Rectal smooth muscle tissue (tissue), 1 donor: ENCODE data around the gene RPRD1A.
"Not testable (repeated sequence)": the region's sequence is repeated elsewhere in the genome, so short reads cannot be mapped to it uniquely, and the experiment has no call there.

Source experiments
- H3K27ac ChIP-seq: one replicate; pipeline ENCODE4 v1.7.0; 2013; ENCODE audit warnings: low read depth, low read length, inconsistent platforms
- H3K27me3 ChIP-seq: one replicate; pipeline ENCODE4 v1.7.0; 2013; ENCODE audit warnings: low read length; ENCODE audit not compliant: control insufficient read depth, insufficient read depth
- H3K36me3 ChIP-seq: one replicate; pipeline ENCODE4 v1.7.0; 2013; ENCODE audit warnings: low read length; ENCODE audit not compliant: control insufficient read depth, insufficient read depth
- H3K4me1 ChIP-seq: one replicate; pipeline ENCODE4 v1.7.0; 2013; ENCODE audit warnings: low read length; ENCODE audit not compliant: control insufficient read depth, insufficient read depth
- H3K4me3 ChIP-seq: one replicate; pipeline ENCODE4 v1.7.0; 2013; ENCODE audit warnings: low read length
- H3K9ac ChIP-seq: one replicate; pipeline ENCODE4 v1.7.0; 2013; ENCODE audit warnings: low read length

Gene RPRD1A

DNA sequence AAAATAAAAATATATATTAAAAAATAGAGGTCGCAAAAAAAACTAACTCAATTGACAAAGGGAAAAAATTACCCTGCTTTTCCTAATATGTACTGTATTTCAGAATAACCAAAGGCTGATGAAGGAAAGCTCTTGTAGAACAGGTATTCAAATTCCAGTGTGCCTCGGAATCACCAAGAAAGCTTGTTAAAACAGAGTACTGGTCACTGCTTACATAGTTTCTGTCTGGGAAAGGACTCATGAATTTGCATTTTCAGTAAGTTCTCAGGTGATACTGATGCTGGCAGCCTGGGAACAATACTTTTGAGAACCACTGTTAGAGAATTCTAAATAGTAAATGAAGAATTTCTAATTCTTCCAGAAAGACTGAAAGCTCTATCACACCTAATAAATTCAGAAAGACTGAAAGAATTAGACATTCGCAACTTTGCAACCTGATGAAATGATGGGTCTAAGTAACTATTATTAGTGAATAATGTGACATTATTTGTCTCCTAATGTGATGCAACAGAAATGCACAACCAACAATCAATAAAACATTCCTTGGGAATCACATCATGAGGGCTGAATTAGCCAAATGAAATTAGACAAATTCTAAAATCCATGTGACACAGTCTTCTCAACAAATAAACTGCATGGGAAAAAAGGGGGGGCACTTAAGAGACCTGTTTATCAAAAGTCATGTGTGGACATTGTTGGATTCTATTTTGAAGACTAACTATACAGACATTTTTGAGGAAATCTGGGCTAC, 21.9 kb downstream of the RPRD1A start:
- Histone ChIP-seq H3K9ac (no peak overlapping the region), H3K4me1 (no peaks in the 10 kb centered on the region), H3K4me3 (no peak overlapping the region), H3K36me3 (no peaks in the 10 kb centered on the region), H3K27me3 (no peaks in the 10 kb centered on the region), H3K27ac (no peak overlapping the region)

- H3K9ac ChIP-seq = no peak overlapping the region
- no peak overlapping the region for H3K4me3 ChIP-seq
- H3K27ac ChIP-seq = no peak overlapping the region
- no peaks in the 10 kb centered on the region for H3K4me1 ChIP-seq
- H3K36me3 ChIP-seq = no peaks in the 10 kb centered on the region
- no peaks in the 10 kb centered on the region for H3K27me3 ChIP-seq
These were observed 24.2 kb downstream of the RPRD1A start for GRCh38 chr18:36043153-36043552.

DNA sequence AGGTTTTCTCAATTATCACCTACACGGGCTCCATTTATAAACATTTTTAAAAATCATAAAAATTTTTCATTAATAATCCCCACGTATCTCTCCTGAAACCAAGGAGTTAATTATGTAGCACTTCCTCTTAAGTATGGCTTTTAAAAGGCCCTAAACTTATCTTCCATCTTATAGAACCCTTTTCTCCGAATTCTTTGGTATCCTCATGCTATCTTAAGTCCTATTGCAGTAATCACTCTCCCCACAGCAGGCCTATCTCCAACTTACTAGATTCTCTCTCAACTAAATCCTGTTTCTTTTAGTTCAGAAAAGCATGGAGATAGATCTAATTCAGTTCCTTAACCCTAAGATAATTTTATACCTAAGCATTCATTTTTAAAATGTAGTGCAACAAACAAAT, 26.2 kb downstream of the RPRD1A start:
- no peaks in the 10 kb centered on the region for H3K36me3 ChIP-seq
- no peaks in the 10 kb centered on the region for H3K27me3 ChIP-seq
- H3K27ac ChIP-seq = no peak overlapping the region
- no peaks in the 10 kb centered on the region for H3K4me1 ChIP-seq
- no peak overlapping the region for H3K9ac ChIP-seq
- no peak overlapping the region for H3K4me3 ChIP-seq

DNA sequence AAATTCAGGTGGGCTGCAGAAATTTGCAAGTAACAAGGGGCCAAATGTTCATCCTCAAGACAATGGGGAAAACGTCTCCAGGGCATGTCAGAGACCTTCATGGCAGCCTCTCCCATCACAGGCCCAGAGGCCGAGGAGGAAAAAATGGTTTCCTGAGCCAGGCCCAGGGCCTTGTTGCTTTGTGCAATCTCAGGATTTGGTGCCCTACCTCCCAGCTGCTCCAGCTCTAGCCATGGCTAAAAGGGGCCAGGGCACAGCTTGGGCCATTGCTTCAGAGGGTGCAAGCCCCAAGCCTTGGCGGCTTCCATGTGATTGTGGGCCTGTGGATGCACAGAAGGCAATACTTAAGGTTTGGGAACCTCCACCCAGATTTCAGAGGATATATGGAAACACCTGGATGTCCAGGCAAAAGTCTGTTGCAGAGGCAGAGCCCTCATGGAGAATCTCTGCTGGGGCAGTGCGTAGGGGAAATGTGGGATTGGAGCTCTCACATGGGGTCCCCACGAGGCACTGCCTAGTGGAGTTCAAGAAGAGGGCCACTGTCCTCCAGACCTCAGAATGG, 29.2 kb downstream of the RPRD1A start:
- H3K9ac ChIP-seq = no peak overlapping the region
- H3K27ac ChIP-seq = no peak overlapping the region
- H3K27me3 ChIP-seq = no peaks in the 10 kb centered on the region
- no peaks in the 10 kb centered on the region for H3K4me1 ChIP-seq
- H3K4me3 ChIP-seq = no peak overlapping the region
- no peaks in the 10 kb centered on the region for H3K36me3 ChIP-seq

DNA sequence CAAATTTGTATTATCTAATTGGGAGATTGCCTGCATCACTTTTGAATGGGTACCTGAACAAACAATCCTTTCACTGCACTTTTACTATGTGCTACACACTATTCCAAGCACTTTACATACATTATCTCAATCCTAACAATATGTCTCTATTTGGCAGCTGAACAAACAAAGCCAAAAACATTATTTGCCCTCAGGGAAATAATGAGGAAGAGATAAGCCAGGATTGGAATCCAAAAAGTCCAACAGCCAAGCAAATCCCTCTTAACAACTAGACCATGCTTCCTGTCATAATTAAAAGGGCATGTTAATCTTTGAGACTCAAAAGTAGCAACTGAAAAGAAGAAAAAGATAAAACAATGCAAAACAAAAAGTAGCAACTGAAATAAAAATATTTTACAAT, 32.1 kb downstream of the RPRD1A start:
- Histone ChIP-seq H3K4me1 (no peaks in the 10 kb centered on the region), H3K36me3 (no peaks in the 10 kb centered on the region), H3K4me3 (no peak overlapping the region), H3K27ac (no peak overlapping the region), H3K27me3 (no peaks in the 10 kb centered on the region), H3K9ac (no peak overlapping the region)

DNA sequence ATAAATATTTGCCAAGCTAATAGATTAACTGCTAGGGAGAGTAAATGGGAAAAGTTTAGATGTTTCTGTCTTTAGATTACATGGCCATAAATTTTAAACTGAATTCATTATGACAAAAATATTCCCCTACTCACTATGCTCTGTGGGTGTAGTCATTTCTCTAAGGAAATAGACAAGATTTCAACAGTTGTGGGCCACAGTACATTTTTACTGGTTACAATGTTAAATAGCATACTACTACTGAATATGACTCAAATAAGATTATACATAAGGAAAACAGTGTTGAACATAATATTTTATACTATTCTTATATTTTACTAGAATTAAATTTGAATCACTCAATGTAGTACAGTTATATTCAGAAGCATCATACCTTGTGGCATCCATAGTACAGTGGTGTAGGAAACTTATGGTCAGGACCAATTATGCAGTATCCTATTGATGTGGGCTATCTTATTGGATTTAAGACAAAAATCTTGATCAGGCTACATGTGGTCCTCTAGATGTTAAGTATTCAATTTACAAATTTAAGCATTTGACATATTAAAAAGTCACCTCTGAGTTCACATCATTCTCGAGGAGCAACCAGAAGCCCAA, 33.0 kb downstream of the RPRD1A start:
- Histone ChIP-seq H3K4me3 (no peak overlapping the region), H3K36me3 (no peaks in the 10 kb centered on the region), H3K27me3 (no peaks in the 10 kb centered on the region), H3K27ac (no peak overlapping the region), H3K9ac (no peak overlapping the region), H3K4me1 (no peaks in the 10 kb centered on the region)

DNA sequence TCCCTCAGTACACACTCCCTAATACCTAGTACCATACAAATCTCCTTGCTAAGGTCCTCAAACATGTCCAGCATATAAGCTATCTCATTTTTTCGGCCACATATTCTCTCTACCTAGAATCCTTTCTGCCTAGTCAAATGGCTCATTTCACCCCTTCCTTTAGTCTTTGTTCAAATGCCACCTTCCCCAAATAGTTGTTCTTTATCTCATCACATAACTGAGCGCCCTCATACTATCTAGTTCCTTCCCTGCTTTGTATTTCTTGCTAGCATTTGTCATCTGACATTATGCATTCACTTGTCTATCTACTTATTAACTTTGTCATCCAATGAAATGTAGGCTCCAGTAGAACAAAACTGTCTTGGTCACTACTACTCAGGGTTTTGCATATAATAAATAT, 35.5 kb downstream of the RPRD1A start:
- H3K27me3 ChIP-seq = no peaks in the 10 kb centered on the region
- no peaks in the 10 kb centered on the region for H3K36me3 ChIP-seq
- no peak overlapping the region for H3K9ac ChIP-seq
- no peak overlapping the region for H3K27ac ChIP-seq
- no peak overlapping the region for H3K4me3 ChIP-seq
- no peaks in the 10 kb centered on the region for H3K4me1 ChIP-seq

- Histone ChIP-seq H3K36me3 (no peaks in the 10 kb centered on the region), H3K4me3 (no peak overlapping the region), H3K9ac (no peak overlapping the region), H3K4me1 (no peaks in the 10 kb centered on the region), H3K27me3 (no peaks in the 10 kb centered on the region), H3K27ac (no peak overlapping the region)
These were observed 36.0 kb downstream of the RPRD1A start for GRCh38 chr18:36031407-36031806.

DNA sequence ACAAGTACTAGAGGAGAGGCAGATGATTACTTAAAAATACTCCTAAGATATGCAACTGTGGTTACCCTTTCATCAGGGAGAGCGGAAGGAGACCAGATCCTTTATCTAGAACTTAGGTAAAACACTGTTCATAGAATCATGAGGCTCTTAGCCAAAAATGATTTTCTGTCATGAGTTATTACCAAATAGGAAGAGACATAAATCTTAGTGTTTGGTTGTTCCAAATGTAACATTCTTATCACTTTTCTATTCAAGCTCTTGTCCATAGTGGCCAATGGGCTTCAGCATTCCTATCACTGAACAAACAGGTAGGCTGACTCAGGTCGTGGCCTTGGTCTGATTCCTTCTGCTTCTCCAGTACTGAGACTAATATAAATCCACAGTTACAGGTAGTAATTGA, 38.5 kb downstream of the RPRD1A start:
- no peak overlapping the region for H3K4me3 ChIP-seq
- H3K27me3 ChIP-seq = no peaks in the 10 kb centered on the region
- H3K27ac ChIP-seq = no peak overlapping the region
- H3K36me3 ChIP-seq = no peaks in the 10 kb centered on the region
- H3K9ac ChIP-seq = no peak overlapping the region
- H3K4me1 ChIP-seq = no peaks in the 10 kb centered on the region

DNA sequence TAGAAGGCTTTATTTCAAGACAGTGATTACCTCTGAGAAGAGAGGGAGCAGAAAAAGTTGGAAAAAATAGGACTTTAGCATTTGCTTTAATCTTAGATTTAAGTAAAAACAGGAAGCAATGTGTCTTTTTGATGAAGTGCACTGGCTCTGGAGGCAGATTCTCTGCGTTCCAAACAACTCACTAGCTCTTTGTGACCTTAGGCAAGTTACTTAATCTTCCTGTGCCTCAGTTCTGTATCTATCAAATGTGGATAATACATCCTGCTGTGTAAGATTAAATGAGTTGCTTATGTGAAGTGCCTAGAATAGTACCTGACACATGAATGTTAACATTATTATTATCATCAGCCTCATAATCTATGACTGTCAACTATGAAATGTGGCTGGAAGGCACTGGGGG, 42.3 kb downstream of the RPRD1A start:
- Histone ChIP-seq H3K27me3 (no peaks in the 10 kb centered on the region), H3K36me3 (no peaks in the 10 kb centered on the region), H3K4me3 (no peak overlapping the region), H3K4me1 (no peaks in the 10 kb centered on the region), H3K9ac (no peak overlapping the region), H3K27ac (no peak overlapping the region)

- H3K36me3 ChIP-seq, H3K4me3 ChIP-seq, H3K4me1 ChIP-seq, H3K27ac ChIP-seq, H3K27me3 ChIP-seq, H3K9ac ChIP-seq: not testable (repeated sequence)
These were observed 43.1 kb downstream of the RPRD1A start for GRCh38 chr18:36024241-36024640.

- H3K27me3 ChIP-seq = no peaks in the 10 kb centered on the region
- no peaks in the 10 kb centered on the region for H3K36me3 ChIP-seq
- H3K4me1 ChIP-seq = no peaks in the 10 kb centered on the region
- H3K27ac ChIP-seq = no peak overlapping the region
- no peak overlapping the region for H3K4me3 ChIP-seq
- no peak overlapping the region for H3K9ac ChIP-seq
These were observed 44.0 kb downstream of the RPRD1A start for GRCh38 chr18:36023336-36023735.

- H3K4me1 ChIP-seq = no peaks in the 10 kb centered on the region
These were observed 47.1 kb downstream of the RPRD1A start for GRCh38 chr18:36020174-36020711.

More at GRCh38 chr18:36020174-36020711, 47.1 kb downstream of the RPRD1A start:
- Histone ChIP-seq H3K27ac (no peak overlapping the region), H3K9ac (no peak overlapping the region), H3K27me3 (no peaks in the 10 kb centered on the region), H3K36me3 (no peaks in the 10 kb centered on the region), H3K4me3 (no peak overlapping the region)
